GM12864 (cell line): ENCODE measurements around the gene EGF.

Experiments used
- DNase-seq: peaks from one replicate; pipeline ENCODE4 v3.0.0-alpha.2; 2011; ENCODE audit warnings: low read depth
- H3K4me3 ChIP-seq: 2 replicates; pipeline ENCODE4 v1.5.1; 2011; ENCODE audit warnings: mild to moderate bottlenecking, low read depth, low read length, control low read depth
- CTCF ChIP-seq: IDR thresholded peaks from 2 replicates; pipeline ENCODE4 v1.5.1; 2011; ENCODE audit warnings: low read depth, mild to moderate bottlenecking, moderate library complexity, low read length, control low read depth, inconsistent platforms; ENCODE audit errors: missing control alignments

EGF gene

GRCh38 chr4:109979920-109980717 lies 67.4 kb downstream of the EGF start:
- TF ChIP-seq CTCF, result no peak
- no peak overlapping the region for H3K4me3 ChIP-seq
- no peak for DNase-seq

GRCh38 chr4:109981936-109982335 lies 69.3 kb downstream of the EGF start:
- H3K4me3 ChIP-seq, result no peak overlapping the region
- TF ChIP-seq CTCF, result no peak
- no peak for DNase-seq

- no peak for DNase-seq
- no peak overlapping the region for H3K4me3 ChIP-seq
- no peak for TF ChIP-seq CTCF
These were observed 69.8 kb downstream of the EGF start for GRCh38 chr4:109982521-109982920.

GRCh38 chr4:109985993-109986974 lies 73.6 kb downstream of the EGF start:
- TF ChIP-seq CTCF, result no peak
- H3K4me3 ChIP-seq, result no peak overlapping the region
- DNase-seq, result no peak

GRCh38 chr4:109989044-109989443 lies 76.4 kb downstream of the EGF start:
- DNase-seq, result no peak
- H3K4me3 ChIP-seq, result no peak overlapping the region
- no peak for TF ChIP-seq CTCF

- no peak overlapping the region for H3K4me3 ChIP-seq
- no peak for DNase-seq
- no peak for TF ChIP-seq CTCF
These were observed 76.9 kb downstream of the EGF start for GRCh38 chr4:109989618-109990017.
